ENCODE measurements around the gene TIMP2.
A peak's percentile ranks its signal among the peaks of the same experiment; 100 is the strongest.

TIMP2 gene

GRCh38 chr17:78862073-78863023, 62.8 kb downstream of the TIMP2 start:
- no peak for DNase-seq

- no peak for DNase-seq
These were observed 64.0 kb downstream of the TIMP2 start for GRCh38 chr17:78861229-78861628.

GRCh38 chr17:78859051-78859450, 66.1 kb downstream of the TIMP2 start:
- no peak for DNase-seq

GRCh38 chr17:78857266-78857665, 67.9 kb downstream of the TIMP2 start:
- no peak for DNase-seq

- DNase-seq = no peak
These were observed 69.5 kb downstream of the TIMP2 start for GRCh38 chr17:78855561-78856165.

GRCh38 chr17:78854508-78854907, 70.7 kb downstream of the TIMP2 start:
- no peak for DNase-seq

- no peak for DNase-seq
These were observed 71.2 kb downstream of the TIMP2 start for GRCh38 chr17:78853926-78854394.

- DNase-seq = no peak
These were observed 72.5 kb downstream of the TIMP2 start for GRCh38 chr17:78852709-78853121.

- DNase-seq = no peak
These were observed 76.2 kb downstream of the TIMP2 start for GRCh38 chr17:78849026-78849425.

- DNase-seq = no peak
These were observed 78.1 kb downstream of the TIMP2 start for GRCh38 chr17:78847052-78847451.

GRCh38 chr17:78844301-78845005, 80.7 kb downstream of the TIMP2 start:
- no peak for DNase-seq

- no peak for DNase-seq
These were observed 82.2 kb downstream of the TIMP2 start for GRCh38 chr17:78842881-78843565.

GRCh38 chr17:78840780-78841611, 84.2 kb downstream of the TIMP2 start, which contains the start of gene USP36:
TSS of gene USP36 (minus strand) at chr17:78840814. CDS start at chr17:78836363, 4,451 bp downstream.
- DNase-seq = peak; percentile 80

- DNase-seq = no peak
These were observed 84.7 kb downstream of the TIMP2 start for GRCh38 chr17:78840530-78840779.

GRCh38 chr17:78839762-78840529, 85.2 kb downstream of the TIMP2 start:
- no peak for DNase-seq

- DNase-seq = no peak
These were observed 85.9 kb downstream of the TIMP2 start for GRCh38 chr17:78839235-78839761.

- DNase-seq = no peak
These were observed 86.6 kb downstream of the TIMP2 start for GRCh38 chr17:78838574-78839005.

GRCh38 chr17:78836420-78837021, 88.7 kb downstream of the TIMP2 start:
- no peak for DNase-seq

GRCh38 chr17:78834571-78834970, 90.6 kb downstream of the TIMP2 start:
- DNase-seq = no peak

- no peak for DNase-seq
These were observed 92.7 kb downstream of the TIMP2 start for GRCh38 chr17:78832541-78832810.

Measured in NCI-H187 treated with DMSO at 0.1 percent for 48 hours (cell line).